Endodermal cell (in vitro differentiated cells): ENCODE measurements around the gene HS1BP3. TPM values are rescaled to one million over a fixed set of nuclear protein-coding genes. Genes with fewer than 3 reads are reported as not detected.
A peak's percentile ranks its signal among the peaks of the same experiment; 100 is the strongest.

Experiments used
- DNase-seq: peaks from one replicate; pipeline ENCODE4 v3.0.0-alpha.2; 2017
- H3K27ac ChIP-seq: 2 replicates; pipeline ENCODE4 v1.5.1; 2013; ENCODE audit warnings: mild to moderate bottlenecking, low read depth, low read length, moderate library complexity
- H3K27me3 ChIP-seq: 2 replicates; pipeline ENCODE4 v1.6.1; 2013; ENCODE audit warnings: mild to moderate bottlenecking, low read length, moderate library complexity; ENCODE audit not compliant: insufficient read depth, control insufficient read depth, poor library complexity, severe bottlenecking
- H3K36me3 ChIP-seq: 2 replicates; pipeline ENCODE4 v1.7.0; 2013; ENCODE audit warnings: mild to moderate bottlenecking, low read length, moderate library complexity; ENCODE audit not compliant: control insufficient read depth, insufficient read depth
- H3K4me1 ChIP-seq: one replicate; pipeline ENCODE4 v1.7.0; 2013; ENCODE audit warnings: low read length; ENCODE audit not compliant: control insufficient read depth, insufficient read depth
- H3K4me3 ChIP-seq: 2 replicates; pipeline ENCODE4 v1.5.1; 2013; ENCODE audit warnings: mild to moderate bottlenecking, low read length, moderate library complexity
- H3K9ac ChIP-seq: 2 replicates; pipeline ENCODE4 v1.6.1; 2013; ENCODE audit warnings: mild to moderate bottlenecking, low read length, moderate library complexity; ENCODE audit not compliant: poor library complexity, severe bottlenecking; ENCODE audit errors: extremely low read depth
- H3K9me3 ChIP-seq: 2 replicates; pipeline ENCODE4 v1.6.1; 2013; ENCODE audit warnings: mild to moderate bottlenecking, low read length, moderate library complexity; ENCODE audit not compliant: control insufficient read depth
- H3K27ac Mint-ChIP-seq: 2 replicates; pipeline ENCODE4 v1.8.0; 2020; ENCODE audit warnings: mixed read lengths
- H3K27me3 Mint-ChIP-seq: 2 replicates; pipeline ENCODE4 v1.8.0; 2021; ENCODE audit warnings: mild to moderate bottlenecking, mixed read lengths; ENCODE audit not compliant: insufficient read depth
- H3K36me3 Mint-ChIP-seq: 2 replicates; pipeline ENCODE4 v1.8.0; 2020; ENCODE audit warnings: low read depth, mixed read lengths
- H3K4me1 Mint-ChIP-seq: 2 replicates; pipeline ENCODE4 v1.8.0; 2020; ENCODE audit warnings: mixed read lengths
- H3K4me3 Mint-ChIP-seq: 2 replicates; pipeline ENCODE4 v1.8.0; 2020; ENCODE audit warnings: mild to moderate bottlenecking, moderate library complexity, mixed read lengths
- H3K9me3 Mint-ChIP-seq: 2 replicates; pipeline ENCODE4 v1.8.0; 2020; ENCODE audit warnings: mild to moderate bottlenecking, mixed read lengths
- CTCF ChIP-seq: fragments of 200-600 bp; sonication (generic); conservative IDR thresholded peaks from 2 replicates; pipeline ENCODE4 v1.5.0; 2021; ENCODE audit warnings: antibody characterized with exemption, mild to moderate bottlenecking
- WGBS, 2 experiments: methylation state at CpG; one replicate each; pipeline versions ENCODE4 v1.1.5 to v1.1.7; 2013; ENCODE audit warnings: missing lambda C conversion rate in 2 of 2, mixed read lengths in 1 of 2; ENCODE audit not compliant: insufficient coverage in 1 of 2, insufficient read length in 1 of 2; 5-methylcytosine and 5-hydroxymethylcytosine counted together
- total RNA-seq, 2 donors: library from RNA; stranded (reverse); fragmentation: NEBNext Ultra II Directional in 1 of 2; extraction: Animal tissue kit (Norgen Biotek cat#: 25700) in 1 of 2; gene quantifications; 2 replicates in 1 of 2; 3 replicates in 1 of 2; pipeline ENCODE4 v1.2.1, GENCODE V29; 2021

HS1BP3 gene
- total RNA-seq, 2 donors from 2014 or later, result 23.0 to 26.2 TPM

- Mint-ChIP-seq H3K36me3 (no peaks in the 10 kb centered on the region), H3K27me3 (peaks cover 43% of the 10 kb centered on the region), H3K4me3 (no peak overlapping the region), H3K4me1 (peaks cover 9% of the 10 kb centered on the region), H3K27ac (peak overlapping the region; percentile 48), H3K9me3 (peaks cover 11% of the 10 kb centered on the region)
- Histone ChIP-seq H3K4me1 (no peaks in the 10 kb centered on the region), H3K9me3 (no peaks in the 10 kb centered on the region), H3K4me3 (no peak overlapping the region), H3K27me3 (peaks cover 49% of the 10 kb centered on the region), H3K27ac (no peak overlapping the region), H3K9ac (no peak overlapping the region), H3K36me3 (no peaks in the 10 kb centered on the region)
- no peak for TF ChIP-seq CTCF
- DNase-seq, result peak; percentile 51
- 69 to 72% methylated on average over 10 to 16 of the region's 16 CpGs for WGBS, 2 experiments
Observed at GRCh38 chr2:20674974-20675679, 24.2 kb upstream of the HS1BP3 start.

- Mint-ChIP-seq H3K27ac (no peak overlapping the region), H3K27me3 (peaks cover 50% of the 10 kb centered on the region), H3K4me1 (peaks cover 9% of the 10 kb centered on the region), H3K36me3 (no peaks in the 10 kb centered on the region), H3K4me3 (no peak overlapping the region), H3K9me3 (peaks cover 15% of the 10 kb centered on the region)
- no peak for TF ChIP-seq CTCF
- 85 to 87% methylated on average over 9 to 11 of the region's 11 CpGs for WGBS, 2 experiments
- Histone ChIP-seq H3K4me1 (no peaks in the 10 kb centered on the region), H3K27me3 (peaks cover 56% of the 10 kb centered on the region), H3K27ac (no peak overlapping the region), H3K36me3 (no peaks in the 10 kb centered on the region), H3K4me3 (no peak overlapping the region), H3K9me3 (no peaks in the 10 kb centered on the region), H3K9ac (no peak overlapping the region)
- peak; percentile 36 for DNase-seq
Observed at GRCh38 chr2:20674309-20674965, 23.5 kb upstream of the HS1BP3 start.

- Histone ChIP-seq H3K9me3 (no peaks in the 10 kb centered on the region), H3K9ac (no peak overlapping the region), H3K27me3 (peaks cover 62% of the 10 kb centered on the region), H3K4me3 (no peak overlapping the region), H3K4me1 (no peaks in the 10 kb centered on the region), H3K36me3 (no peaks in the 10 kb centered on the region), H3K27ac (no peak overlapping the region)
- Mint-ChIP-seq H3K27me3 (peaks cover 56% of the 10 kb centered on the region), H3K4me3 (no peak overlapping the region), H3K27ac (no peak overlapping the region), H3K9me3 (peaks cover 15% of the 10 kb centered on the region), H3K4me1 (peaks cover 9% of the 10 kb centered on the region), H3K36me3 (no peaks in the 10 kb centered on the region)
- 63 to 79% methylated on average over 3 to 4 of the region's 5 CpGs for whole genome bisulfite sequencing, 2 experiments
- TF ChIP-seq CTCF, result no peak
- DNase-seq, result peak; percentile 41
Observed at GRCh38 chr2:20673686-20674308, 22.9 kb upstream of the HS1BP3 start.
